NCI-H2081 (cell line): ENCODE data around the gene OCSTAMP.

Experiments
- DNase-seq, 2 experiments: peaks; one replicate each; lab custom pipeline; 2025; lab: John Stamatoyannopoulos, UW

The OCSTAMP gene

GRCh38 chr20:46550461-46550860 is at the start of gene OCSTAMP:
Gene OCSTAMP, minus strand, starts transcription at chr20:46550654. Its CDS starts 94 bp downstream, at chr20:46550560.
- DNase-seq, result no peak

- DNase-seq, result no peak
Measured at GRCh38 chr20:46599227-46599987, 49.0 kb upstream of the OCSTAMP start.

GRCh38 chr20:46595933-46596332 is 45.5 kb upstream of the OCSTAMP start:
- no peak for DNase-seq

GRCh38 chr20:46594725-46595124 is 44.3 kb upstream of the OCSTAMP start:
- DNase-seq, result no peak

GRCh38 chr20:46592580-46593362 is 42.3 kb upstream of the OCSTAMP start:
- no peak for DNase-seq

GRCh38 chr20:46590443-46590842 is 40.0 kb upstream of the OCSTAMP start:
- DNase-seq, result no peak

- no peak for DNase-seq
Measured at GRCh38 chr20:46588532-46589511, 38.4 kb upstream of the OCSTAMP start.

GRCh38 chr20:46587986-46588385 is 37.5 kb upstream of the OCSTAMP start:
- DNase-seq, result no peak

GRCh38 chr20:46586724-46587123 is 36.3 kb upstream of the OCSTAMP start:
- DNase-seq, result no peak

GRCh38 chr20:46584508-46584907 is 34.1 kb upstream of the OCSTAMP start:
- DNase-seq, result no peak

- no peak for DNase-seq
Measured at GRCh38 chr20:46583411-46584214, 33.2 kb upstream of the OCSTAMP start.

GRCh38 chr20:46582648-46583047 is 32.2 kb upstream of the OCSTAMP start:
- no peak for DNase-seq

GRCh38 chr20:46581391-46581790 is 30.9 kb upstream of the OCSTAMP start:
- no peak for DNase-seq

GRCh38 chr20:46580613-46581205 is 30.3 kb upstream of the OCSTAMP start:
- DNase-seq, result no peak

GRCh38 chr20:46578745-46579144 is 28.3 kb upstream of the OCSTAMP start:
- DNase-seq, result no peak

GRCh38 chr20:46576774-46577395 is 26.4 kb upstream of the OCSTAMP start:
- DNase-seq, result no peak

GRCh38 chr20:46575937-46576461 is 25.5 kb upstream of the OCSTAMP start:
- DNase-seq, result no peak

- DNase-seq, result no peak
Measured at GRCh38 chr20:46575394-46575793, 24.9 kb upstream of the OCSTAMP start.

GRCh38 chr20:46573788-46574584 is 23.5 kb upstream of the OCSTAMP start:
- no peak for DNase-seq
